ENCODE results near the gene SEZ6L. TPM values are rescaled to one million over a fixed set of nuclear protein-coding genes. Genes with fewer than 3 reads are reported as not detected.

Gene SEZ6L
- total RNA-seq, 1 experiment from 2014 or later: not detected

DNA sequence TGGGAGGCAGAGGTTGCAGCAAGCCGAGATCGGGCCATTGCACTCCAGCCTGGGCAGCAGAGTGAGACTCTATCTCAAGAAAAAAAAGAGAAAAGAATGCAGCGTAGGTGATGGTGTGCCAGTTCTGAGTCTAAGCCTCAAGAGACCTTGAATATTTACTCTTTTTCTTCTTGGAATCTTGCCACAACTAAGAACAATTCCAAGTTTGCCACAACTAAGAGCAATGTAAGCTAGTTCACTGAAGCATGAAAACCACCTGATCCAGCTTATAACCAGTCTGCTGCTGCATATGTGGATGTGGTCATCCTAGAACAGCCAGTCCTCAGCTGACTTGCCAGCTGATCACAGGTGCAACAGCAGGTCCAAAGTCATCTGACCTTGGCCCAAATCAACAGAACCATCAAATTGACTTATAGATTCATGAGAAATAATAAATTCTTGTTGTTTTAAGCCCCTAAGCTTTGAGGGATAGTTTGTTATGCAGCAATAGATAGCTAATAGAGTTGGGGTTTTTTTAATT lies 25.4 kb upstream of the SEZ6L start:
- ATAC-seq: no peak
- Histone ChIP-seq H3K36me3 (ENCODE audit: control insufficient read depth in 1 of 2, insufficient read depth in 2 of 2, low read length in 2 of 2) (no peaks in the 10 kb centered on the region), H3K79me2 (ENCODE audit: insufficient read depth, low read length) (no peaks in the 10 kb centered on the region), H2AFZ (ENCODE audit: low read depth, low read length, poor library complexity, severe bottlenecking) (no peak overlapping the region), H3K9me2 (ENCODE audit: insufficient read depth) (no peaks in the 10 kb centered on the region), H3K4me1 (ENCODE audit: control insufficient read depth in 1 of 2, insufficient read depth in 2 of 2, low read length in 2 of 2) (no peaks in the 10 kb centered on the region), H3K9me3 (ENCODE audit: control insufficient read depth in 1 of 2, insufficient read depth in 1 of 2, low read depth in 1 of 2, low read length in 2 of 2) (no peaks in the 10 kb centered on the region), H3K4me2 (ENCODE audit: low read length) (no peak overlapping the region), H3K9ac (ENCODE audit: low read length) (no peak overlapping the region), H3K27me3 (ENCODE audit: insufficient read depth, low read length) (peaks cover 50% of the 10 kb centered on the region), H4K20me1 (ENCODE audit: insufficient read depth) (no peaks in the 10 kb centered on the region; the same call in 1 of the 2 replicates), H3K4me3 (replicated peaks in 1 of 2; ENCODE audit: low read depth in 1 of 2, low read length in 2 of 2) (no peak overlapping the region), H3K27ac (ENCODE audit: low read depth, low read length) (no peak overlapping the region)
- no TSS peak for BruUV-seq (replicated peaks)
- TF ChIP-seq POLR2A (IDR thresholded peaks at IDR 0.05; ENCODE audit: borderline replicate concordance, extremely low read depth, insufficient read depth, insufficient read length): no peak
- TF ChIP-seq, protein P1, sequence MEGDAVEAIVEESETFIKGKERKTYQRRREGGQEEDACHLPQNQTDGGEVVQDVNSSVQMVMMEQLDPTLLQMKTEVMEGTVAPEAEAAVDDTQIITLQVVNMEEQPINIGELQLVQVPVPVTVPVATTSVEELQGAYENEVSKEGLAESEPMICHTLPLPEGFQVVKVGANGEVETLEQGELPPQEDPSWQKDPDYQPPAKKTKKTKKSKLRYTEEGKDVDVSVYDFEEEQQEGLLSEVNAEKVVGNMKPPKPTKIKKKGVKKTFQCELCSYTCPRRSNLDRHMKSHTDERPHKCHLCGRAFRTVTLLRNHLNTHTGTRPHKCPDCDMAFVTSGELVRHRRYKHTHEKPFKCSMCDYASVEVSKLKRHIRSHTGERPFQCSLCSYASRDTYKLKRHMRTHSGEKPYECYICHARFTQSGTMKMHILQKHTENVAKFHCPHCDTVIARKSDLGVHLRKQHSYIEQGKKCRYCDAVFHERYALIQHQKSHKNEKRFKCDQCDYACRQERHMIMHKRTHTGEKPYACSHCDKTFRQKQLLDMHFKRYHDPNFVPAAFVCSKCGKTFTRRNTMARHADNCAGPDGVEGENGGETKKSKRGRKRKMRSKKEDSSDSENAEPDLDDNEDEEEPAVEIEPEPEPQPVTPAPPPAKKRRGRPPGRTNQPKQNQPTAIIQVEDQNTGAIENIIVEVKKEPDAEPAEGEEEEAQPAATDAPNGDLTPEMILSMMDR (IDR thresholded peaks at IDR 0.05 in 2 of 3, conservative IDR thresholded peaks at IDR 0.05 in 1 of 3; ENCODE audit: borderline replicate concordance in 1 of 3, insufficient read depth in 1 of 3, low read depth in 2 of 3, low read length in 2 of 3): no peak
- TF ChIP-seq SRF (IDR thresholded peaks at IDR 0.05; ENCODE audit: low read depth): no peak
- TF ChIP-seq EGR1 (IDR thresholded peaks at IDR 0.05; ENCODE audit: low read depth): no peak
- TF ChIP-seq TCF7L2 (IDR thresholded peaks at IDR 0.05; ENCODE audit: borderline replicate concordance, extremely low read depth, insufficient read depth, insufficient read length): no peak
- TF ChIP-seq, protein P2, sequence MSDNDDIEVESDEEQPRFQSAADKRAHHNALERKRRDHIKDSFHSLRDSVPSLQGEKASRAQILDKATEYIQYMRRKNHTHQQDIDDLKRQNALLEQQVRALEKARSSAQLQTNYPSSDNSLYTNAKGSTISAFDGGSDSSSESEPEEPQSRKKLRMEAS (IDR thresholded peaks at IDR 0.05): no peak
- no peak for TF ChIP-seq YY1 (IDR thresholded peaks at IDR 0.05; ENCODE audit: extremely low read depth, insufficient replicate concordance, low read depth, low read length)
- TF ChIP-seq, protein P3, sequence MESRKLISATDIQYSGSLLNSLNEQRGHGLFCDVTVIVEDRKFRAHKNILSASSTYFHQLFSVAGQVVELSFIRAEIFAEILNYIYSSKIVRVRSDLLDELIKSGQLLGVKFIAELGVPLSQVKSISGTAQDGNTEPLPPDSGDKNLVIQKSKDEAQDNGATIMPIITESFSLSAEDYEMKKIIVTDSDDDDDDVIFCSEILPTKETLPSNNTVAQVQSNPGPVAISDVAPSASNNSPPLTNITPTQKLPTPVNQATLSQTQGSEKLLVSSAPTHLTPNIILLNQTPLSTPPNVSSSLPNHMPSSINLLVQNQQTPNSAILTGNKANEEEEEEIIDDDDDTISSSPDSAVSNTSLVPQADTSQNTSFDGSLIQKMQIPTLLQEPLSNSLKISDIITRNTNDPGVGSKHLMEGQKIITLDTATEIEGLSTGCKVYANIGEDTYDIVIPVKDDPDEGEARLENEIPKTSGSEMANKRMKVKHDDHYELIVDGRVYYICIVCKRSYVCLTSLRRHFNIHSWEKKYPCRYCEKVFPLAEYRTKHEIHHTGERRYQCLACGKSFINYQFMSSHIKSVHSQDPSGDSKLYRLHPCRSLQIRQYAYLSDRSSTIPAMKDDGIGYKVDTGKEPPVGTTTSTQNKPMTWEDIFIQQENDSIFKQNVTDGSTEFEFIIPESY (IDR thresholded peaks at IDR 0.05; ENCODE audit: extremely low read depth, insufficient replicate concordance, low read length): no peak
- no peak for TF ChIP-seq SIN3A (IDR thresholded peaks at IDR 0.05; ENCODE audit: low read depth)
- no peak for TF ChIP-seq ELF1 (IDR thresholded peaks at IDR 0.05; ENCODE audit: borderline replicate concordance, low read depth)
- TF ChIP-seq ZFX (IDR thresholded peaks at IDR 0.05): no peak
- TF ChIP-seq JUND (IDR thresholded peaks at IDR 0.05): no peak
- TF ChIP-seq, protein P4, sequence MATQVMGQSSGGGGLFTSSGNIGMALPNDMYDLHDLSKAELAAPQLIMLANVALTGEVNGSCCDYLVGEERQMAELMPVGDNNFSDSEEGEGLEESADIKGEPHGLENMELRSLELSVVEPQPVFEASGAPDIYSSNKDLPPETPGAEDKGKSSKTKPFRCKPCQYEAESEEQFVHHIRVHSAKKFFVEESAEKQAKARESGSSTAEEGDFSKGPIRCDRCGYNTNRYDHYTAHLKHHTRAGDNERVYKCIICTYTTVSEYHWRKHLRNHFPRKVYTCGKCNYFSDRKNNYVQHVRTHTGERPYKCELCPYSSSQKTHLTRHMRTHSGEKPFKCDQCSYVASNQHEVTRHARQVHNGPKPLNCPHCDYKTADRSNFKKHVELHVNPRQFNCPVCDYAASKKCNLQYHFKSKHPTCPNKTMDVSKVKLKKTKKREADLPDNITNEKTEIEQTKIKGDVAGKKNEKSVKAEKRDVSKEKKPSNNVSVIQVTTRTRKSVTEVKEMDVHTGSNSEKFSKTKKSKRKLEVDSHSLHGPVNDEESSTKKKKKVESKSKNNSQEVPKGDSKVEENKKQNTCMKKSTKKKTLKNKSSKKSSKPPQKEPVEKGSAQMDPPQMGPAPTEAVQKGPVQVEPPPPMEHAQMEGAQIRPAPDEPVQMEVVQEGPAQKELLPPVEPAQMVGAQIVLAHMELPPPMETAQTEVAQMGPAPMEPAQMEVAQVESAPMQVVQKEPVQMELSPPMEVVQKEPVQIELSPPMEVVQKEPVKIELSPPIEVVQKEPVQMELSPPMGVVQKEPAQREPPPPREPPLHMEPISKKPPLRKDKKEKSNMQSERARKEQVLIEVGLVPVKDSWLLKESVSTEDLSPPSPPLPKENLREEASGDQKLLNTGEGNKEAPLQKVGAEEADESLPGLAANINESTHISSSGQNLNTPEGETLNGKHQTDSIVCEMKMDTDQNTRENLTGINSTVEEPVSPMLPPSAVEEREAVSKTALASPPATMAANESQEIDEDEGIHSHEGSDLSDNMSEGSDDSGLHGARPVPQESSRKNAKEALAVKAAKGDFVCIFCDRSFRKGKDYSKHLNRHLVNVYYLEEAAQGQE (IDR thresholded peaks at IDR 0.05; ENCODE audit: low read depth): no peak
- no peak for TF ChIP-seq EZH2phosphoT487 (IDR thresholded peaks at IDR 0.05; ENCODE audit: borderline replicate concordance)
- TF ChIP-seq SP1 (IDR thresholded peaks at IDR 0.05; ENCODE audit: low read depth): no peak
- TF ChIP-seq CEBPB (IDR thresholded peaks at IDR 0.05; ENCODE audit: low read depth): no peak
- TF ChIP-seq RAD21 (IDR thresholded peaks at IDR 0.05; ENCODE audit: low read depth): no peak
- TF ChIP-seq, protein P5, sequence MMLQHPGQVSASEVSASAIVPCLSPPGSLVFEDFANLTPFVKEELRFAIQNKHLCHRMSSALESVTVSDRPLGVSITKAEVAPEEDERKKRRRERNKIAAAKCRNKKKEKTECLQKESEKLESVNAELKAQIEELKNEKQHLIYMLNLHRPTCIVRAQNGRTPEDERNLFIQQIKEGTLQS (IDR thresholded peaks at IDR 0.05): no peak
- no peak for TF ChIP-seq POLR2AphosphoS5 (IDR thresholded peaks at IDR 0.05; ENCODE audit: low read depth, low read length)
- no peak for TF ChIP-seq FOSL1 (IDR thresholded peaks at IDR 0.05; ENCODE audit: low read depth)
- ChIA-PET RAD21 (ENCODE audit: low non-redundant PET in 1 of 2, low total read pairs in 2 of 2, uncharacterized antibody in 2 of 2, unreplicated experiment in 2 of 2) (no interaction called here), CTCF (no interaction called here), POLR2A (no interaction called here)
- intact Hi-C loops (cut with micrococcal nuclease): no loop called here
- no peak for DNase-seq (ENCODE audit: low read depth, low spot score)

All from HCT116 (cell line).